ENCODE results near the gene TRERF1.
"Not testable (repeated sequence)": the region's sequence is repeated elsewhere in the genome, so short reads cannot be mapped to it uniquely, and the experiment has no call there.

The TRERF1 gene

GRCh38 chr6:42225029-42225339 is 226.7 kb downstream of the TRERF1 start:
- no peak for DNase-seq

- DNase-seq: no peak
Observed at GRCh38 chr6:42224222-42225028, 227.3 kb downstream of the TRERF1 start.

- DNase-seq: no peak
Observed at GRCh38 chr6:42222448-42222847, 229.3 kb downstream of the TRERF1 start.

GRCh38 chr6:42221546-42221945 is 230.2 kb downstream of the TRERF1 start:
- no peak for DNase-seq

- no peak for DNase-seq
Observed at GRCh38 chr6:42220807-42221206, 230.9 kb downstream of the TRERF1 start.

GRCh38 chr6:42217519-42218367 is 234.0 kb downstream of the TRERF1 start, which contains the start of gene MRPS10:
MRPS10 (minus strand) TSS chr6:42217861; CDS start chr6:42217849, 12 bp downstream.
- peak; percentile 32 to 93 (median 84) for DNase-seq

GRCh38 chr6:42217157-42217518 is 234.6 kb downstream of the TRERF1 start:
- DNase-seq: peak in 2 of 51 donors; percentile 41 to 50

GRCh38 chr6:42216495-42216894 is 235.2 kb downstream of the TRERF1 start:
- not testable (repeated sequence) for DNase-seq

GRCh38 chr6:42212442-42212841 is 239.3 kb downstream of the TRERF1 start:
- no peak for DNase-seq

GRCh38 chr6:42211726-42212125 is 240.0 kb downstream of the TRERF1 start:
- DNase-seq: no peak

- no peak for DNase-seq
Observed at GRCh38 chr6:42210551-42210950, 241.2 kb downstream of the TRERF1 start.

- DNase-seq: not testable (repeated sequence)
Observed at GRCh38 chr6:42207559-42207958, 244.2 kb downstream of the TRERF1 start.

GRCh38 chr6:42204768-42205282 is 246.9 kb downstream of the TRERF1 start:
- DNase-seq: no peak

GRCh38 chr6:42203183-42203582 is 248.5 kb downstream of the TRERF1 start:
- no peak for DNase-seq

- DNase-seq: not testable (repeated sequence)
Observed at GRCh38 chr6:42202131-42202915, 249.4 kb downstream of the TRERF1 start.

- DNase-seq: no peak
Observed at GRCh38 chr6:42201382-42201781, 250.3 kb downstream of the TRERF1 start.

GRCh38 chr6:42200035-42200434 is 251.7 kb downstream of the TRERF1 start:
- DNase-seq: no peak

- no peak for DNase-seq
Observed at GRCh38 chr6:42199106-42199981, 252.4 kb downstream of the TRERF1 start.

GRCh38 chr6:42197555-42198362 is 254.0 kb downstream of the TRERF1 start:
- peak in 2 of 51 donors; percentile 17 to 48 for DNase-seq

GRCh38 chr6:42195415-42195814 is 256.3 kb downstream of the TRERF1 start:
- no peak for DNase-seq

Data from hypothalamus (tissue), 51 donors.